ENCODE results near the gene UBR1.
"Not testable (repeated sequence)": the region's sequence is repeated elsewhere in the genome, so short reads cannot be mapped to it uniquely, and the experiment has no call there.

UBR1 gene

DNA sequence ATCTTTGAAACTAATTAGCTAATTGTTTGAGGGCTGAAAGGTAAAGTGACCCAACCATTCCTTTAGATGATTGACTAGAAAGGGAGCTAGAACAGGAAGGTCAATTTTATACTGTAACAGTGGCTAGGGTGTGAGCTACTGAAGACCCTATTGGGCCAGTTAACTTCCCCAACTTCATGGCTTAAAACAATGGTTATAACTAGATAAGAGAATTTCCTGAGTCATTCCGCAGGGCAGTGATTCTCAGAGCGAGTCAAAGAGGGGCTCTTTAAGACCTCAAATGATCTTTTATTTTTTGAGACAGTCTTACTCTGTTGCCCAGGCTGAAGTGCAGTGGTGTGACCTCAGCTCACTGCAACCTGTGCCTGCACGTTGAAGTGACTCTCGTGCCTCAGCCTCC, 151.5 kb downstream of the UBR1 start:
- DNase-seq: no peak

DNA sequence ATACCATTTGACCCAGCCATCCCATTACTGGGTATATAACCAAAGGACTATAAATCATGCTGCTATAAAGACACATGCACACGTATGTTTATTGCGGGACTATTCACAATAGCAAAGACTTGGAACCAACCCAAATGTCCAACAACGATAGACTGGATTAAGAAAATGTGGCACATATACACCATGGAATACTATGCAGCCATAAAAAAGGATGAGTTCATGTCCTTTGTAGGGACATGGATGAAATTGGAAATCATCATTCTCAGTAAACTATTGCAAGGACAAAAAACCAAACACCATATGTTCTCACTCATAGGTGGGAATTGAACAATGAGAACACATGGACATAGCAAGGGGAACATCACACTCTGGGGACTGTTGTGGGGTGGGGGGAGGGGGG, 156.9 kb downstream of the UBR1 start:
- not testable (repeated sequence) for DNase-seq

DNA sequence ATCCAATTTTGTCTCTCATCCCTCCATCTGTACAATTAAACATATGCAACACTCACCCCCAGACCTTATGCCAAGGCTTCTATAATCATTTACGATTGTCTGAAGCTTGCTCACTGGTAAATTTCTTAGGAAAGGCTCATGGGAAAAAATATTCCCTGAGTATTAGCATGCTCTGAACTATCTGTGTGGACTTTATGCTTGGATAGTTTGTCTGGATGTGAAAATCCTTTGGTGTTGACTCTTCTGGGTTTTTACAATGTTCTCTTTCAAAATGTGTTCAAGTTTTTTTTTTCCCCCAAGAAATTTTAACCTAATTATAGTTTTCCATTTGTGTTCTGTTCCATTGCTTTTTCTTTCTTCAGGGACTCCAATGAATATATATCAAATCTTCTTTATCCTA, 165.3 kb downstream of the UBR1 start:
- DNase-seq: no peak

DNA sequence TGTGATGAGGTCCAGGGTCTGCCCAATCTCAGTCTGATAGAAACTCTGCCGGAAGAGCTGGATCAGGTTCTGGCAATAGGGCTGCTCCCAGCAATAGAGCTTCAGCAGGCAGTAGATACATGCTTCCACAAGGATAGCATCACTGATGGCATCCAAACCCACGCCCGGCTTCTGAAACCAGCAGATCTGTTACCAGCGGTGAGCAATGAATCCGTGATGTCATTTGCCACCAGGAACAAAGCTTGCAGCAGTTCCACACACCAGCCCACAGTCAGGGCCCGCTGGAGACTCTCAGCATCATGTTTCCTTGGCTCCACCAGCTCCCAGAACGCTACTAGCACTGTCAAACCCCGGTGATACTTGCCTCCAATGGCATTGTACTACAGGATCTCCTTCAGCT, 166.0 kb downstream of the UBR1 start:
- DNase-seq: no peak

DNA sequence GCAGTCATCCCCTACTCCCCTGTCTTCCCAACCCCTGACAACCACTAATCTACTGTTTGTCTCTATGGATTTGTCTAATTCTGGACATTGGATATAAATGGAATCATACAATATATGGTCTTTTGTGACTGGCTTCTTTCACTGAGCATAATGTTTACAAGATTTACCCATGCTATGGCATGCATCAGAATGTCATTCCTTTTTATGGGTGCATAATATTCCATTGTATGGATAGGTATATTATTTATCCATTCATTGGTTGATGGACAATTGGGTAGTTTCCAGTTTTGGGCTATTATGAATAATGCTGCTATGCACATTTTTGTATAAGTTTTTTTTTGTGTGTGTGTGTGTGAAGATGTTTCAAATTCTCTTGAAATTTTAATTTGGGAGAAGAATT, 168.7 kb downstream of the UBR1 start:
- no peak for DNase-seq

DNA sequence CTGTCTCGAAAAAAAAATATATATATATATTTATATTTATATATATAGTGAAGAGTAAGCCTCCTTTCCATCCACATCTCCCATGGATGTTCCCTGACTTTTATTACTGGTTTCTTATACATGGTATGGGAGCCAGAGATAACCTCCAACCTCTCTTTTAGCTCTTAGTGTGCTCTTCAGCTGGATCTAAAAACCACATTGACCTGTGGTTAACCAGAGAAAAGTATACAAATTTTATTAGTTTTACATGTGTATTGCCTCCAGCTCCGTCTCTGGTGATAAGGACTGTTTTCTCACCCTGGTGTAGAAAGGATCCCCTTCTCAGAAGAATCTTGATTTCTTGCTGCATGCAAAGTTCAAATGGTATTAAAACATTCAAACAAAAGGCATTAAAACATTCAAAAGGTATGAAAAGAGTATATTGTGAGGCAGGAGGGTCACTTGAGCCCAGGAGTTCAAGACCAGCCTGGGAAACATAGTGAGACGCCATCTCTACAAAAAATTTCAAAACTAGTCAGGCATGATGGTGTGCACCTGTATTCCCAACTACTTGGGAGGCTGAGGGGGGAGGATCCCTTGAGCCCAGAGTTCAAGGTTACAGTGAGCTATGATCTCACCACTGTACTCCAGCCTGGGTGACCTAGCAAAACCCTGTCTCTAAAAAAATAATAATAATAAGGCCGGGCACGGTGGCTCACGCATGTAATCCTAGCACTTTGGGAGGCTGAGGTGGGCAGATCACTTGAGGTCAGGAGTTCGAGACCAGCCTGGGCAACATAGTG, 171.8 kb downstream of the UBR1 start:
- DNase-seq: no peak

DNA sequence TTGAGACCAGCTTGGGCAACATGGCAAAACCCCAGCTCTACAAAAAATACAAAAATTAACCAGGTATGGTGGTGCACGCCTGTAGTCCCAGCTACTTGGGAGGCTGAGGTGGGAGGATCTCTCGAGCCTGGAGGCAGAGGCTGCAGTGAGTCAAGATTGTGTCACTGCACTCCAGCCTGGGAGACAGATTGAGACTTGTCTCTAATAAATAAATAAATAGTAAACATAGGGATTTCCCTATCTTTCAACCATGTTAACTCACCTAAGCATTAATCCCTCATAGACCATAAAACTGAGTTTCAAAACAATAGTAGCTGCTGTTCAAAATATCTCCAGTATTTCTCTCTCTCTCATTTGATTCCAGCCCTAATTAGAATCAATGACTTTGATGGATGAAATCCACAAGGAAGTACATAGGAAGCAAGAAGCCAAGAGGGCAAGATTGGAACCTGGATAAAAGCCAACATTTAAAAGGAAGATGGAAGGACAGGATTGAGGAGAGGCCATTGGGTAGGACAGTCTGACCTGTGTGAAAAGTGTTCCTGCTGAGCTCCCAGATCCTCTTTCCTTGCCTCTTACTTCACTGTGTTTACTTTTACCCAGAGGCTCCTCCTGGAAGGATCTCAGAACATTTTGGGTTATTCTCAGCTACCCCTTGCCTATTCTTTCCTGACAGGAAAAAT, 172.9 kb downstream of the UBR1 start:
- no peak for DNase-seq

DNA sequence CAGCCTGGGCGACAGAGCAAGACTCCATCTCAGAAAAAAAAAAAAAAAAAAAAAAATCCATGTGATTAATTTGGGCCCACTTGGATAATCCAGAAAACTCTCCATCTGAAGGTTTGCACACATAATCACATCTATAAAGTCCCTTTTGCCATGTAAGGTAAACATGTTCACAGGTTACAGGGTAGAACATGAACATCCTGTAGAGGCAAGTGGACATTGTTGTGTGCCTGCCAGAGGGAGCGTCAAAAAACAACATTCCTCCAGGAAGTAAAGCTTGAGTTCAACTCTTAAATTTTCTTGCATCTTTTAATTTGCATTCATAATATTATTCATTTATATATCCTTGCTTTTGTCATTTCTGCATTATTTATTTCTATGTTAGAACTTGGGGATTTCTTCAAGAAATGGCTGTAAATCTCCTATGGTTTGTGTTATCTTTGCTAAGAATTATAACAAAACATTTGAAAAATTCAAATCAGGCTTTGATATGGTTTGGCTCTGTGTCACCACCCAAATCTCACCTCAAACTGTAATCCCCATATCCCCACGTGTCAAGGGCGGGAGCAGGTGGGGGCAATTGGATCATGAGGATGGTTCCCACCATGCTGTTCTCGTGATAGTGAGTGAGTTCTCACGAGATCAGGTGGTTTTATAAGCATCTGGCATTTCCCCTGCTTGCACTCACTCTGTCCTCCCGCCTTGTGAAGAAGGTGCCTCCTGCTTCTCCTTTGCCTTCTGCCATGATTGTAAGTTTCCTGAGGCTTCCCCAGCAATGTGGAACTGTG, 173.9 kb downstream of the UBR1 start:
- no peak for DNase-seq

DNA sequence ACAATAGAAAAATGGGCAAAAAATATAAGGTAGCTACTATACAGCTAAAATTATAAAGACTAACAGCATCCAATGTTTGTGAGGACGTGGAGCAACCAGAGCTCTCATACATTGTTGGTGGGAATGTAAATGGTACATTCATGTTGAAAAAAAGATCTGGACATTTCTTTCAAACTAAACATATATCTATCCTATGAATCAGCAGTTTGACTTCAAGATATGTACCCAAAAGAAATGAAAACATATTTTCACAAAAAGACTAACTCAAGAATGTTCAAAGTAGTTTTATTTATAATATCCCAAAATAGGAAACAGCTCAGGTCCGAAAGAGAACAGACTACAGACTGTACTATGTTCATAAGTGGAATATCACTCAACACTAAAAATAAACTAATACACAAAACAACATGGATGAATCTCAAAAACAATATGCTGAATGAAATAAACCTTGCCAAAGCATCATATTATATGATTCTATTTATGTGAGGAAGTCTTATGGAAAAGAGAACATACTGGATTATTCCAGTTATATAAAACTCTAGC, 176.5 kb downstream of the UBR1 start:
- DNase-seq: no peak

DNA sequence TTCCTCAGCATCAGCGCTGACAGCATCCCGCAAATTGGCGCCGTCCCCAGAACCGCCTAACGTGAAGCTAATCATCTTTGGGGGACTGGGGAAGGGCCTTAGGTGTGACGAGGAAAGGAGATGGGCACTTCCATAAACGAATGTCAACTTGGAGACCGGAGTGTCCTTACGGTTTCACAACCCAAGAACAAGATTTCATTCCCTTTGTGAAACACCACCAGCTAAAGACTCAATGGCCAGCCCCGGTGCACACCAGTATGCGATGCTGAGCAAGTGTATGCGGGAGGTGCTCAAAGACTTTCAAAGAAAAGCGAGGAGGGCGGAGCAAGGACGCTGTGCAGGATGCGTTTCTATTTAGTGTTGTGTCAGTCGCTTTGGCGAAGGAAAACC, 184.5 kb downstream of the UBR1 start:
- DNase-seq: no peak

DNA sequence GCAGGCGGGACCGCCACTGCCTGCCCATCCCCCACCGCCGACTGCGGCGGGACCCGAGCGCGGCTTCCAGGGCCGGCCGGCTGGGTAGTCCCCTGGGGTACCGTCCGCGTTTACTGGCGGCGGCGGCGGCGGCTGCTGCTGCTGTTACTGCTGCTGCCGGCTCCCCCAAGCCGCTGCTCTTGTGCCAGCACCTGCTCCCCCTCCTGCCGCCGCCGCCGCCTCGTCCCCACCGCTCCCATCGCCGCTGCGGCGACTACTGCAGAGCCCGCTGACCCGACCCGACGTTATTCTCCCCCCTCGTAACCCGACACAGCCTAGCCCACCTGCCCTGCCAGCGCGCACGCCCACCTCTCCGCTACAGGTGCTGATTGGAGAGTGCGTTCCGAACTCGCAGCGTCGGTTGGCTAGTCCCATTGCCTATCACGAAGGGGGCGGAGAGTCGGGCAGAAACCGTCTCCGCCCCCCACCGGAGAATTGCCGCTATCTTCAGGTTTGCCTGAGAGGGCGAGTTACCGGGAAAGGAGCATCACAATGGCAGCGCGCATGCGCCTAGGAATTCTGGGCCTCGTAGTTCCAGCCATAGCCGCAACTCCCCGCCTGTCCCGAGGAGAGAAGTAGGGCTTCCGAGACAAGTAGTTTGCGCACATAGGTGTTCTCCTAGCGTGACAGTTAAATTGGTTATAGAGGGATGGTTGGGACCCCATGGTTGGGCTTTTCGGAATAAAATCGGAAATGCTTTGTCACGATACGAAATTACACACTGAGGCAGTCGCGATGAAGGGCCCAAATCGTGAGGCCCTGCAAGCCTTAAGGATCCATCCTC, 185.1 kb downstream of the UBR1 start, which contains the start of gene TTBK2:
Gene TTBK2 (minus strand): TSS at position 260 of the 823 bp plus-strand sequence. CDS start 42,161 bp downstream, outside the sequence.
- peak; percentile 99 for DNase-seq

DNA sequence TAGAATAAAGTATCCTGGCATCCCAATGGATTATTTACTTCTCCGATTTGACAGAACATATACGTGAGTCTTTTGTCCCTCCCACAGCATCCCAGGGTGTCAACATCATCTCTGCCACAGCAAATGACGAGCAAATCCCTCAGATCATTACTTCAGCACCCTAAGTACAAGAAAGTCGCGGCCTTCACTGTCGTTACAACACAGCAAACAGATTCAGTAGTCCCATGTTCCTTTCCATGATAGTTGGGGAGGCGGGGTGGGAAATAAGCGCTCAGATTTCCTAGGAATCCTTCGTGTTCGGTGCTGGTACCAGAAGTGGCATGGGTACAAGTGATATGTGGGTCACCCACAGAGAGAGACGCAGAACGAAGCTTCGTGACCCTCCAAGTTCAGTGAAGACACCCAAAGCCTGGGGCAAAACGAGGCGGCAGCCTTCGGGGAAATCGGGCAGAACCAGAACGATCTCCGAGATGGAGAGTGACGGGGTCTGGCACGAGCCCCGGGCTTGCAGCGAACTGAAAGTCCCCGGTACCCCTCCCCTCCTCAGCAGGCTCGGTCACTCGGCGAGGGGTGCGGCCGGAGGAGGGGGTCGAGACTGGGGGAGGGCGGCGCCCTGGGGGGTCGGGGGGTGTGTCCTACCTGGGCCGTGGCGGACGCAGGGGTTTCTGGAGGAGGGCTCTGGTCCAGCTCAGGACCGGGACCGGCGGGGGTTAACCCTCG, 185.9 kb downstream of the UBR1 start:
- peak; percentile 68 for DNase-seq

DNA sequence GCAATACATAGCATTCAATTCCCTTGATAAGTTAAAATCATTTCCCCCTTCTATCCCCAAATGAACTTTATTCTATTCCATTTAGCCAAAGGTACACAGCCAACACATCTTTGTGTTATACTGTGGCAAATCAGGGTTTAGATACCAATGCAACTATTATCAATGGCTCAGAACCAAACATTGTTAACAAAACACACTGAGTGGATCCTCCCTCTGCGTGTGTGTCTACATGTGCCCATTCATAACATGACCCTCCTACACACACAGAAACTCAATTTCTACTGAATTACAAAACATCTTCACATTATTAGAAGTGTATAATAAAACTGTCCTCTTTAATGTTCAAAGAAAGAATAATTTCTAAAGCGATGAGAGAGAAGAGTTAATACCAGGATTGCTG, 186.5 kb downstream of the UBR1 start:
- DNase-seq: no peak

DNA sequence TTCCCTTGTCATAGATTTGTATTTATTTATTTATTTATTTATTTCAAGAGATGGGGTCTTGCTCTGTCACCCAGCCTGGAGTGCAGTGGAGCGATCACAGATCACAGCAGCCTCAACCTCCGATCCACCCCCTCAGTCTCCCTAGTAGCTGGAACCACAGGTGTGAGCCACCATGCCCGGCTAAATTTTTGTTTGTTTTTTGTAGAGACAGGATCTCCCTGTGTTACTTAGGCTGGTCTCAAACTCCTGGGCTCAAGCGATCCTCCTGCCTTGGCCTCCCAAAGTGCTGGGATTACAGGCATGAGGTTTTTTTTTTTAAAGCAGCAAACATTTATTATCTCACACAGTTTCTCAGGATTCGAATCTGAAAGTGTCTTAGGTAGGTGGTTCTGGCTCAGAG, 187.8 kb downstream of the UBR1 start:
- DNase-seq: no peak

DNA sequence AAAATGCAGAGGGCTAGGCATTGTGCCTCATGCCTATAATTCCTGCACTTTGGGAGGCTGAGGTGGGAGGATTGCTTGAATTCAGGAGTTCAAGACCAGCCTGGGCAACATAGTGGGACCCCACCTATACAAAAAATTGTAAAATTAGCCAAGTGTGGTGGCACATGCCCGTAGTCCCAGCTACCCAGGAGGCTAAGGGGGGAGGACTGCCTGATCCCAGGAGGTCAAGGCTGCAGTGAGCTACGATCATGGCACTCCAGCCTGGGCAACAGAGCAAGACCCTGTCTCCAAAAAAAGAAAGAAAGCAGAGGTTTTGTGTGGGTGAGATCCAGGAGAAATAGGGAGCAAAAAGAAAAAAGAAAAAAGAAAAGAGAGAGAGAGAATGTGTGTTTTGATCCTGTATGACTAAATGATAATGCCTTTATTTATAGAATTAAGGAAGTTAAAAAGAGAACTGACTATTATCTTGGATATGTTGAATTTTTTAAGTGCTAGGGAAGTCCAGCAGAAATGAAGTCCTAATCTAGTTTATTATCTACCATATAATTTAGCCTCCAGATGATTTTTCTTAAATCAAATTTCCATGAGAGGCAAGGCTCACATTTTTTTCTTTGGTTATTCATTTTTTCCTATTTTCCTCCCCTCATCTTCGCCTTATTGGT, 190.1 kb downstream of the UBR1 start:
- DNase-seq: no peak

DNA sequence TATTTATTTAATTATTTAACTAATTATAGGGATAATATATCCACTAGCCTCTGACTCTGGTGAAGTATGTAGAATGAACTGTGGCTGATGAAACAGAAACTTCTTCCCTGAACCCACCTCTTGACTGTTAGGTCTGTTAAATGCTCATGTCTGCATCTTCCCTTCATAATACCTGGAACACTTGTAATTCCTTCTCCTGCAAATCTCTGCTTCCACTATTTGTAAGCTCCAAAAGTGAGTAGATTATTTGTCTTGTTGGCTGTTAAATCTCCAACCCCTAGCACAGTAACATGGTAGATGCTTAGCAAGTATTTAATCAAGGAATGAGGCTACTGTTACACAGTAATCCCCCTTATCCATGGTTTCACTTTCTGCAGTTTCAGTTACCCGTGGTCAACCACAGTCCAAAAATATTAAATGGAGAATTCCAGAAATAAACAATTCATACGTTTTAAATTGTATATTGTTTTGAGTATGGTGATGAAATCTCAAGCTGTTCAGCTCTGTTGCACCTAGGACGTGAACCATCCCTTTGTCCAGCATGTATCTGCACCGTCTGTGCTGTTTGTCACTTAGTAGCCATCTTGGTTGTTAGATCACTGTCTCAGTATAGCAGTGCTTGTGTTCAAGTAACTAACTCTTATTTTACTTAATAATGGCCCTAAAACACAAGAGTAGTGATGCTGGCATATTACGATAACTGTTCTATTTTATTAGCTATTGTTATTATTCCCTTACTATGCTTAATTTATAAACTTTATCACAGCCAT, 190.9 kb downstream of the UBR1 start:
- DNase-seq: no peak

DNA sequence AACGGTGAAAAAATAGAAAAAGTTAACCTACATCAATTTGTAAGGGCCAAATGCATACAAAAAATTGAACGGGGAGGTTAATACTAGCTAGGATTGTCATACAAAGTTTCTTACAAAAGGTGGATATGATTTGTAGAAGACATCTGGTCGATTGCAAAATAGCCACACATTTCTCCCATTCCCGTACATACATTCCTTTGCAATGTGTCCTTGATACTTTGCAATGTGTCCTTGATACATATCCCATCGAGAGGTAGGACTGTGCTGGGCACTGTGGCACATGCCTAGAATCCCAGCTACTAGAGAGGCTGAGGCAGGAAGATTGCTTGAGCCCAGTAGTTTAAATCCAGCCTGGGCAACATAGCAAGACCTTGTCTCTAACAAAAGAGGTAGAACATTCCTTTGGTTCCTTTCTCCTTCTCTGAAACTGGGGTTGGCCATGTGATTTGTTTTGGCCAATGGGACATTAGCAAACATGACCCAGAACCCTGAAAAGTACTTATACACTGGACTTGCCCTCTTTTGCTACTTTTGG, 194.7 kb downstream of the UBR1 start:
- DNase-seq: no peak

DNA sequence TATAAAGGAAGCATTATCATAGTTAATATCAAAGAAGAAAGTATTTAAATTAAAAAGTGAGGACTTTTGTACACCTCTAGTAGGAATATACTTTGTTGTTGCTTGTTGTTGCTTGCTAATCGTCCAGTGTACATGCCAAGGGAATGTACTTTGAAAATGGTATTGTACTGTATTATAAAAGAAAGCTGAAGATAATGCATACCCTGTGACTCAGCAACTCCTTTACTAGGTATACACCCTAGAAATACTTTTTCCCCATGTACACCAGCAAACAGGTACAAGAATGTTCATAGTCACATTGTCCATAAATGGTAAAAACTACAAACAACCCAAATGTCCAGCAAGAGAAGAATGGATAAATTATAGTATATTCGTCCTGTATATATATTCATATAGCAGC, 197.3 kb downstream of the UBR1 start:
- no peak for DNase-seq

DNA sequence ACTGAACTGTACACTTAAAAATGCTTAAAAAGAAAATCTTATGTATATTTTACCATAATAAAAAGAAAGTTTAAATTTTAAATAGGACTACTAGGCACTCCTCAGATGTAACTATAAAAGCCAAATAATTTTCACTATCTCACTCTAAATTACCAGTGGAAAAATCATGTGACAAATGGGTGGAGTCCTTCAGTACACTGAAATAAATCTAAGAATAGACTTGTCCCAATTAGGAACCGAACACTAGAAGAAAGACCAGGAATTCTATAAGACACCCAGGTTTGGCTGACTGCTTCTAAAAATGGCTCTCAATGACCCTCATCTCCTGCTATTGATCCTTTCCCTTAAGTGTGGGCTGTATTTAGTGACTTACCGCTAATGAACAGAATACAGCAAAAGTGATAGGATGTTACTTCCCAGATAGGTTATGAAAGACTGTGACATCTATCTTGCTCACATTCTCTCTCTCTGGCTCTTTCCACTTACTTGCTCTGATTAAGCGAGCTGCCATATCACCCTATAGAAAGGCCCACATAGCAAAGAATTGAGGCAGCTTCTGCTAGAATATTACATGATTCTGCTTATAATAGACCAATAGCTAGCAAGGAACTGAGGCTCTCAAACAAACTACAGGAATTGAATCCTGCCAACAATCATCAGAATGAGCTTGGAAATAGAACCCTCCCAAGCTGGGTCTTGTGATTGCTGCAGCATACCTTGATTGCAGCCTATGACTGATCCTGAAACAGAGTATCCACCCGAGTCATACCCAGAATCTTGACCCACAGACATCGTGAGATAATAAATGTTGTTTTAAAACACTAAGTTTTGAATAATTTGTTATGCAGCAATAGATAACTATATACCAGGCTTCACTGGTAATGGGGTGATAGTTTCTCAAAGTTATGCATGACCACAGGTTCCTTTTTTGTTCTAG, 202.2 kb downstream of the UBR1 start:
- no peak for DNase-seq

All from right forelimb (tissue), 1 donor.